SKM-1 treated with dmso at 0.1 percent for 144 hours (cell line): Measurements from ENCODE around the gene CTDSPL.

ENCODE experiments used
- DNase-seq: peaks from one replicate; lab custom pipeline; 2025; ENCODE audit not compliant: unreplicated experiment; lab: John Stamatoyannopoulos, UW

Gene CTDSPL

DNA sequence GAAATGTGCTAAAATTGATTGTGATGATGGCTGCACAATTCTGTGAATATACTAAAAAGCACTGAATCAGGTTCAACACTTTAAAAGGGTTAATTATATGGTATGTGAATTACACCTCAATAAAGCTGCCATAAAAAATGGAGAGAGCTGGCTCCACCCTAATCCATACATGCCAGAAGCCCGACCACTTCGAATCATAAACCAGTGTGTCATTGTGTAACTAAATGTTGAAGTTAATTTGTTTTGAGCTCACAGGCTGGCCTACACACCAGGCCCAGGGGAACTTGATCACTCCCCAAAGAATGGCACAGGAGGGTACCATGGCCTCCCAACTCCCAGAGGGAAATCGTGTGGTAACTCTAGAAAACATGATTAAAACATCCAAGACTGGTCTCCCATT, 153.8 kb downstream of the CTDSPL start:
- no peak for DNase-seq

GRCh38 chr3:38015984-38016383, 154.3 kb downstream of the CTDSPL start:
- no peak for DNase-seq

GRCh38 chr3:38016410-38016809, 154.7 kb downstream of the CTDSPL start:
- DNase-seq = no peak

DNA sequence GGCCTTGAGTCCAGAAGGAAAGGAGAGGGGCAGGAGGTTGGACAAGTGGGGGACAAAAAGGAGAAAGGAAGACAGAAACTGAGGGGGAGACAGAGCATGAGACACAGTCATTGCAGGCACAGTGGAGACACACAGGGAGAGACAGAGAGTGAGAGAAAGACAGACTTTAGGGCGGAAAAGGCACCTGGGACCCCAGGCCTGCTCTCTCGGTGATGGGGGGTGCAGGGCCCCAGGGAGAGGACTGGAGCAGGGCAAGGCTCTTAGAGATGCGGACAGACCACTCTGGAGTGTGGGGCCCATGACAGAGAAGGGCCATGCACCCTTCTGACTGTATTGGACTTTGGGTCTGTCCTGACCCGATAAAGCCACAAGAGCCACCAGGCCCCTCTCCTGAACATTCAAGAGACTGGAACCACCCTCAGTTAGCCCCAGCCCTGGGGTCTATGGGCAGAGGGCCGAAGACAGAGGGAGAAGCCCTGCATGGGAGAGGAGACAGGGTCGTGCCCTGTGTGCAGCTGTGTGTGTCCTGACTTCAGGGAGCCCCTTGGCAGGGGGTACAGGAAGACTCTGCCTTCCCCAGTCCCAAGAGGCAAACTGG, 155.3 kb downstream of the CTDSPL start:
- no peak for DNase-seq

DNA sequence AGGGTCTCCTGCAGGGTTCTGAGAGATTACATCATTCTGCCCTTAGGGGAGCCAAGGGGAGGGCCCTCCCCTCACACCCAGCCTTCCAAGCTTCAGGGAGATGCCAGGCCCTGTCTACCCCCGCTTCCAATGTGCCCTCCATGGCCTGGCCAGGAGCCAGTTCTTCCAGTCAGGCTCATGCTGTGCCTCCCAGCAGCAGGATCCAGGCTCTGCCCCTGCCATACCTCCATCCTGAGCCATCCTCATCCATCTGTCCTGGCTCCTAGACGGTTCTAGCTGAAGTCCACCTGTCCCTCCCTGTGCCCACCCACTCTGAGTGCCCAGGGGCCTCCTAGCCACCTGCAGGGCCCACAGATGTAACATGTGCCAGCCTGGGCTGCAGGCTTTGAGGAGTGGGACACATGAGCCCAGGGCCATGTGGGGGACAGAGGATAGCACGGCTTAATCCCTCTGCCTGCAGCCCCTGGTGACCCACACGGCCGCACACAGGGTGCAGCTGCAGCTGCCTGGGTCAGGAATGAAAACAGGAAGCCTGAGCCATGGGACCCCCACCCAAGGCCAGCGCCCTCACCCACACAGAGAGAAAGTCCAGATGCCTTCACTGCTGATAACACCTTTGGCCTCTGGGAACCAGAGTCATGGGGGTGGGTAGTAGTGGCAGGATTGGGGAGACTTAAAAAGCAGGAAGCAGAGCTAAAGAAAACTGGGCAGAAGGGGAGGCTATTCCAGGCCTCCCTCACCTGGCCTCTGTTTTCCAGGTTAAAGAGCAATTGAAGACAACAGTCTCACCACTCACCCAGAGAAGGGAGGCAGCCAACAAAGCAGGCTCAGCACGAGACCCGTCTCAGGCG, 156.0 kb downstream of the CTDSPL start:
- DNase-seq = no peak

DNA sequence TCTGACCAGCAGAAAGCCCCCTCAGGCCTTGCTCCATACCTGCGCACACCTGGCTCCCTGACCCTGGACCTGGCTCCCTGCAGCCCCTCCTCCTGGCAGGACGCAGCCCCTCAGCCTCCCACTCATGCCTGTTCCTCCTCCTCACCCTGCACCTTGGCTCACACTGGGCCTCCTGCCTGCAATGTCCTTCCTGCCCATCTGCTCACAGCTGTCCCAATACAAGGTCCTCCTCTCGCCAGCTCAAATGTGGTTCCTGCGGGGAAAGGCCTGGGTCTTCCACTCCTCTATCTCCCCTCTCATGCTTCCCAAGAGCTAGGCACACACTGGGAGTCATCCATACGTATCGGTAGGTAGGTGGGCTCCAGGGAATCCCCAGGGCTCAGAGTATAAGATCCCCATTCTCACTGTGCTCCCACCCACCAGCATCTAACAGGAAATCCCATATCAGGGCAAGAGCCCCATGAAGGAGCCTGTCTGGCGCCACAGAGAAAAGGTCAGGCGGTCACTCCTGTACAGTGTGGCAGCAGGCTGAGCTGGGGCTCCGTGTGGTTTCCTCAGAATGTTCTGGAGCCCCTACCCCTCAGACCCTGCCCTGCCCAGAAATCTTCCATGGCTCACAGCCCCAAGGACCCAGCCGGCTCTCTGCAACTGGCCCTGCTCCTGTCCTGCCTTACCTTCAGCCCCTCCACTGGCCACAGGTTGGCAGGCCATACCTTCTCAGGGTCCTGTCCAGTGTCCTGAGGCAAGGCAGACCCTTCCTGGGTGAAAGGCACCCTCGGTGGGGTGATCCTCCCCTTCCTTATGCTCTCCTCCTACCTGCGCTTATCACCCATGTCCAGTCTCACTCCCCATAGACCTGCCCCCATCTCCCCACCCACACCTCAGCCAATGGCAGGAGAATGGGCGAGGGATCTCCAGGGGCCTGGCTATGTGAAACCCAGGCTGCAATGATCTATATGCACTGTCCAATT, 156.9 kb downstream of the CTDSPL start:
- no peak for DNase-seq

DNA sequence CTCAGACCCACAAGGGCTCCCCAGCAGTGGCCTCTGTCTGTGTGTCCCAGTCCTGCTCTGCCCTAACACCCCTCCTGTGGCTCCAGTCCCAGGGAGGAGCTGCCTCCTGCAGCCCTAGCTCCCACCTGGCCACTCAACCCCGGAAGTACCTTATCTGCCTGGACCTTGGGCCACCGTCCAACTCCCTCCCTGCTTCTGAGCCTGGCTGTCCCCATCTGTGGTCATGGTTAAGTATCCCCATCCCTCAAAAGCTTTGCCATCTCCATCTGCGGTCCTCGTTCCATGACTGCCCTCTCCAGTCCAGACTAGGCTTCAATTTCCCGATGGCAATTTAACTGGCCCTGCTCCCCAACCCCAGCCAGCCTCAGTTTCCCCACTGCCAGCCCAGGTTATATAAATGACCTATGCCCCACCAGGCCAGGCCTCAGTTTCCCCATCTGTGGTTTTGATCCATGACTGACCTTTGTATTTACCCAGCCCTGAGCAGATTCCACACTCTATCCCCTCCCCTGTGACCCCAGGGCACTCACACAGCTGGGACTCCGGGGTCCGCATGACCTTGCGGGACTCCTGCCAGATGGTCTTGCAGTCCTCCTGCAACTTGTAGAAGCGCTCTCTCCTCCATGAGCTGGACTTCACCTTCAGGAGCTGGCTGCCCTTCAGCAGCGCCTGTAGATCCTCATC, 158.1 kb downstream of the CTDSPL start:
- no peak for DNase-seq

GRCh38 chr3:38020342-38020726, 158.7 kb downstream of the CTDSPL start:
- DNase-seq = no peak

DNA sequence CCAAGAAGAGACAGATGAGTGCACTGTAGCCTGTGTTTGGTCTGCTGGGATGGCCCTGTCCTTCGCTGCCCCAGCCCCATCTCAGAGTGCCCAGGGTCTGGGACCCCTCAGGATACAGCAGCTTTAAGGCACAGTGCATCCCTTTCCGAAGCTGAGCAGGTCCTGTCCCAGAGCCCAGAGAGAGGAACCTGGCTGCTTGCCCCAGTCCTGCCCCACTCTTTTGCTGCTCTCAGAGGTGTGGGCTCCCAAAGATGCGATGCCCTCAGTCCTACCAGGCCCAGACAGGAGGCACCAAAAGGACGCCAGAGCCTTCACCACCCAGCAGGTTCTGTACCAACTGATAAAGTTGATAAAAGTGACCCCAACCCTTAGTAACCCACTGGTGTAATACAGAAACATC, 159.5 kb downstream of the CTDSPL start:
- DNase-seq = no peak

DNA sequence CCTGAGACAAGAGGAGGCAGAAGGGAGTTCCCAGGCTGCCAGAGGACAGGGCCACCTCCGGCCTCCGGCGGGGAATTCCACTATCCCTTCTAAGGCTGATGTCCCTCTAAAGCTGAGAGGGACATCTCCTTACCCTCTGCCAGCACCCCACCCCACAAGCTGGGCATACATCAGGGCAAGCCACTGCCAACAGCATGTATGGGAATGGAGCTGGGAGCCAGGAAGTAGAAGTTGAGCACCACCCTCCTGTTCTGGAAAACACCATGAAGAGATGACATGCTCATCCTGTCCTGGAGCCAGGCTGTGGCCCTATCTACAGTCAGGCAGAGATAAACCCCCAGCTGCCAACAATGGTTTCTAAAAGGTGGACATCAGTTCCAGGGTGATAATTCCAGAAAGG, 160.6 kb downstream of the CTDSPL start:
- no peak for DNase-seq

DNA sequence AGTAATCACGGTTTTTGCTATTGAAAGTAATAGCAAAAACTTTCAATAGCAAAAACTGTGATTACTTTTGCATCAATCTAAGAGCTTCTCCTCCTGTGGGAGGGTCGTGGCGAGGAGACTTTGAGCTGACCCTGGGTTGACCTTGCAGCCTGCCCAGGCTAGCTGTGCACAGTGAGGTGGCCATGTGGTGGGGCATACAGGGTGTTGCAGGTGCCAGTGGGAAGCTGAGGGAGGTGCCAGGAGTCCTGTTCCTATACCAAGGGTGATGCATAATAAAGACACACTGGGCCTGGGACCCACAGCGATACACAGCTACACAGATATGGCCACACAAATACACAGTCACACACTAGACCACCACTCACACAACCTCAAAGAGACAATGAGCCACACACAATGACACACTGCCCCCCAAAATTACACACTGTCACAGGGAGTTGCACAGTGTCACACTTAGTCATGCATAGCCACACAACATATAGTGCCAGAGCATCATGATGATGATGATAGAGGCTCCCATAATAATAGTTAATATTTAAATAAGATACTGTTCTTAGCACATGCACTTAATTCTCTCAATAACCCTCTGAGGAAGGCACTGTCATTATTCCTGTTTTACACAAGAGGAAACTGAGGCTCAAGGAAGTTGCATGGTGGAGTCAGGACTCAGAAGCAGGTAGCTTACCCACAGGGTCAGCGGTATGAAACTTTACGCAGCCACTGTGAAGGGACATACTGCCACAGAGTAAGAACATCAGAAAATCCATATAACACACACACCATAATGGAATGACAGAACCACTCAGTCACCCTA, 161.4 kb downstream of the CTDSPL start:
- no peak for DNase-seq

- no peak for DNase-seq
These were observed 165.2 kb downstream of the CTDSPL start for GRCh38 chr3:38026856-38027255.

- DNase-seq = no peak
These were observed 166.1 kb downstream of the CTDSPL start for GRCh38 chr3:38027466-38028465.

DNA sequence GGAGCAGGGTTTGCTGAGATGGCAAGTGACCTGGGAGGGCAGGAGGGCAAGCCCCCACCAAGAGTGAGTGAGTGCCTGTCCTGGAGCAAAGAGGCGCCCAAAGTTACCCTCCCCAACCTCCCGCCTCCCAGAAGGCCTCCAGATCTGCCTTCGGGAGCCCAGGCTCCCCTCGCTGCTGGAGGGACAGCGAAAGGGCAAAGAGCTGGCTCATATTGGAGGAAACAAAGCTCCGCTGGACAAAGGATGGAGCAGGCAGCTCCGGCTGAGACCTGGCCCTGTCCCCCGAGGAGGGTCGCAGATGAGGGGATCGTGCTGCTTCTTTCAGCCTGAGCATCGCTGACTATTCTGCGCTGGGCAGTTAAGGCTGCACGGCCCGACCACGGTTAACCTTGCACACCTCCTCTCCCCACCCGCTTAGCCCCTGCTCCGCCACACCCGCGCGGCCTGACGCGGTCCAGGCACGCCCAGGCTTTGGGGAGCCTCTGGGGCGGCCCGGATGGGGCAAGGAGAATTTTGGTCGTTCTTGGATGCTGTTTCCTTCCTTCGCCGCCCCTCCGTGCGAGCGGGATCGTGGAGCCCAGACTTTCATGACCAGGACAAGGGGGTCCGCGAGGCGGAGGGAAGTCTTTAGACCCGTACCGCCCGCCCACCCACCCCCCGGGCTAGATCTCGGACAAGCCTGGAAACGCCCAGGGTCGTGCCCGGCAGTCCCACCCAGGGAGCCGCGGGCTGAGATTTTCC, 167.1 kb downstream of the CTDSPL start:
- DNase-seq = no peak

GRCh38 chr3:38029400-38030125, 167.9 kb downstream of the CTDSPL start, which contains the start of gene PLCD1:
Gene PLCD1, minus strand, starts transcription at chr3:38029642. Its CDS starts 103 bp downstream, at chr3:38029539.
- no peak for DNase-seq

DNA sequence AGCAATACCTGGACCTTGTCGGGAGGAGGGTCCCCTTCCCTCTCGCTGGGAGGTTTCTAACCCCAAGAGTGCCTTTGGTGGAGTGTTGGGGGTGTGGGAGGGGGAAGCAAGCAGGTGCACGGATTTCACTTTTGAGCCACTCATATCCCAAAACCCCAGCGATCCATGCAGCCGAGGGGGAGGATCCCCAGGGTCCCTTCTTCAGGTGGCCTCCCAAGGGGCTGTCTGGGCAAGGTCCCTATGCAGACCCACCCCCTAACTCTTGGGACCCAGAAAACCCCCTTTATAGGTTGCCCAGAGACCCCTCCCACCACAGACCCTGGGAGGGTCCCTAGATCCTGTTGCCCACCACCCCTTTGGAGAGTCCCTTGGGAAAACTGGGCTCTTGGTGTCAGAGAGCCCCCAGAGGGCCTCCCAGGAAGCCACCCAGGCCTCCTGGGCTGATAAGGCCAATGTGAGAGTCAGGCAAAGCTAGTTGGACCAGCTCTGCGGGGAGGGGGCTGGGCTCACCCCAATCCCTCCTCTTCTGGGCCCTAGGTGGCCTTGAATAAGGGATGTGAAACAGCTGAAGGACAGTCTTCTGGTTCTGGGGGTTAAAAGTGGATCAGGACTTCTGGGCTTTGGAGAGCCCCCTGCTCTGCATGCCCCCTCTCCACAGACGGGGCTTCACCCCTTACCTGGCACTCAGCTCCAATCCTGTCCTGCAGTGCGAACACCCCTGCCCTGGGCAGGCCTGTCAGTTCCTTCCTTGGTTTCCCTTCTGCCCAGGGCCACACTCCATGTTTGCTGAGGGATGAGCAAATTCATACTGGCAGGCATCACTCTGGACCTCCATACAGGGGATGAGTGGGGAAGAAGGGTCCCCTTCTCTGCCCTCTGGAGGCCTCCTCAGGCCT, 168.7 kb downstream of the CTDSPL start:
- DNase-seq = no peak
